Stomach (tissue), 4 donors: ENCODE data around the gene KRAS.

Experiments used
- CTCF ChIP-seq, 7 experiments: fragments of 450-650 bp in 4 of 7; fragments of 200-600 bp in 3 of 7; sonication (generic) in 3 of 7; IDR thresholded peaks; one replicate each; pipeline ENCODE4 v1.5.1; 2016 to 2019; ENCODE audit warnings: antibody characterized with exemption in 7 of 7, control low read depth in 2 of 7, mild to moderate bottlenecking in 1 of 7
- POLR2A ChIP-seq, 4 donors: fragments of 450-650 bp; IDR thresholded peaks; one replicate each; pipeline ENCODE4 v1.6.1; 2016; ENCODE audit warnings: antibody characterized with exemption in 4 of 4, control low read depth in 2 of 4, mild to moderate bottlenecking in 1 of 4, moderate library complexity in 1 of 4

GRCh38 chr12:25190793-25191192 lies 59.9 kb downstream of the KRAS start:
- TF ChIP-seq CTCF (IDR thresholded peaks at IDR 0.05) (no peak), POLR2A (IDR thresholded peaks at IDR 0.05) (no peak)
